ENCODE measurements around the gene CD300LB. TPM values are rescaled to one million over a fixed set of nuclear protein-coding genes. Genes with fewer than 3 reads are reported as not detected.

Gene CD300LB
- total RNA-seq, 3 donors from 2014 or later = 0.27 to 0.28 TPM; not detected in 1

- intact Hi-C loops (cut with DNase I, micrococcal nuclease) = no loop called here
- Histone ChIP-seq H3K36me3 (ENCODE audit: low read depth) (no peaks in the 10 kb centered on the region), H3K9me3 (peaks cover 4% of the 10 kb centered on the region), H3K4me1 (ENCODE audit: low read depth) (no peaks in the 10 kb centered on the region), H3K4me3 (no peak overlapping the region)
- DNase-seq (no peak), ATAC-seq (peak; percentile 63)
- TF ChIP-seq CTCF (IDR thresholded peaks at IDR 0.05) = no peak
Observed at GRCh38 chr17:74474043-74474792, 57.1 kb downstream of the CD300LB start.

- Histone ChIP-seq H3K4me3 (no peak overlapping the region), H3K36me3 (ENCODE audit: low read depth) (no peaks in the 10 kb centered on the region), H3K4me1 (ENCODE audit: low read depth) (no peaks in the 10 kb centered on the region), H3K9me3 (peaks cover 4% of the 10 kb centered on the region)
- ATAC-seq (no peak), DNase-seq (peak in 1 of 3 donors; percentile 18)
- intact Hi-C loops (cut with DNase I, micrococcal nuclease) = no loop called here
- TF ChIP-seq CTCF (IDR thresholded peaks at IDR 0.05) = no peak
Observed at GRCh38 chr17:74473294-74473693, 58.0 kb downstream of the CD300LB start.

- intact Hi-C loops (cut with DNase I, micrococcal nuclease) = no loop called here
- H3K36me3 ChIP-seq (ENCODE audit: low read depth) = no peaks in the 10 kb centered on the region
- H3K4me3 ChIP-seq = no peak overlapping the region
- DNase-seq (peak in 1 of 3 donors; percentile 33), ATAC-seq (no peak)
- TF ChIP-seq CTCF (IDR thresholded peaks at IDR 0.05) = no peak
- H3K9me3 ChIP-seq = peaks cover 4% of the 10 kb centered on the region
- H3K4me1 ChIP-seq (ENCODE audit: low read depth) = no peaks in the 10 kb centered on the region
Observed at GRCh38 chr17:74472890-74473289, 58.4 kb downstream of the CD300LB start.

GRCh38 chr17:74471341-74471740, 59.9 kb downstream of the CD300LB start:
- ATAC-seq (no peak), DNase-seq (no peak)
- Histone ChIP-seq H3K4me3 (no peak overlapping the region), H3K4me1 (ENCODE audit: low read depth) (no peaks in the 10 kb centered on the region), H3K36me3 (ENCODE audit: low read depth) (no peaks in the 10 kb centered on the region), H3K9me3 (peaks cover 4% of the 10 kb centered on the region)
- TF ChIP-seq CTCF (IDR thresholded peaks at IDR 0.05) = no peak
- intact Hi-C loops (cut with DNase I, micrococcal nuclease) = no loop called here

Other genes with a start within 250 kb of the CD300LB start
- gene KIF19, start 205.2 kb downstream of the CD300LB start, total RNA-seq = 1 to 10 TPM in 2 of 3 donors, under 1 TPM in 1; 0.73 to 7.4 (median 2.4) TPM
- under 1 TPM in 1 of 3 donors, not detected in 2; 0.17 TPM for gene BTBD17, start 169.6 kb downstream of the CD300LB start, total RNA-seq
- under 1 TPM in 1 of 3 donors, not detected in 2; 0.17 TPM for gene GPR142, start 164.0 kb downstream of the CD300LB start, total RNA-seq
- gene GPRC5C, start 99.4 kb downstream of the CD300LB start, total RNA-seq = 100 to 1,000 TPM in 2 of 3 donors, 10 to 100 TPM in 1; 62.2 to 172 (median 139) TPM
- gene CD300A, start 64.8 kb downstream of the CD300LB start, total RNA-seq = 1 to 10 TPM; 3.7 to 7.0 (median 5.2) TPM
- 1 to 10 TPM in 1 of 3 donors, under 1 TPM in 2; 0.26 to 1.7 (median 0.95) TPM for gene CD300C, start 14.6 kb upstream of the CD300LB start, total RNA-seq
- not detected for gene CD300H, start 36.0 kb upstream of the CD300LB start, total RNA-seq
- not detected for gene CD300LD, start 60.8 kb upstream of the CD300LB start, total RNA-seq
- under 1 TPM in 2 of 3 donors, not detected in 1; 0.47 to 0.53 TPM for gene CD300E, start 92.3 kb upstream of the CD300LB start, total RNA-seq
- gene CD300LF, start 181.4 kb upstream of the CD300LB start, total RNA-seq = 1 to 10 TPM; 2.0 TPM
- gene RAB37, start 205.8 kb upstream of the CD300LB start, total RNA-seq = 1 to 10 TPM; 4.3 to 9.8 (median 9.0) TPM
- gene NHERF1, start 217.2 kb upstream of the CD300LB start, total RNA-seq = 100 to 1,000 TPM; 109 to 281 (median 164) TPM
- 10 to 100 TPM; 35.8 to 40.6 (median 39.8) TPM for gene NAT9, start 244.9 kb upstream of the CD300LB start, total RNA-seq